A549 (cell line): ENCODE results near the gene SLCO4C1. TPM values are rescaled to one million over a fixed set of nuclear protein-coding genes. Genes with fewer than 3 reads are reported as not detected.

Source experiments
- ATAC-seq, 2 experiments: fragments of 200-7000 bp in 1 of 2; fragments of >200 bp in 1 of 2; cut with Nextera tagmentation in 1 of 2; cut with Tn5 transposase in 1 of 2; 3 replicates each; pipeline versions ENCODE4 v1.8.0 to v1.9.1; 2018 to 2020; ENCODE audit warnings: mild to moderate bottlenecking in 1 of 2, moderate library complexity in 1 of 2
- CTCF ChIA-PET: fragments of 300-600 bp; sonication (Branson Sonifier 250); formaldehyde crosslinking; extraction: SDS; loops from one replicate; lab custom pipeline; 2021; ENCODE audit warnings: antibody characterized with exemption, inconsistent platforms; lab: Yijun Ruan, JAX
- POLR2A ChIA-PET: fragments of 350-600 bp; formaldehyde crosslinking; extraction: SDS; loops from one replicate; lab custom pipeline; 2021; ENCODE audit warnings: antibody characterized with exemption, inconsistent platforms; lab: Yijun Ruan, JAX
- DNase-seq, 2 experiments: peaks; one replicate each; pipeline versions ENCODE4 v3.0.0 to v3.0.0-alpha.2; 2011 to 2016; ENCODE audit warnings: low read depth in 1 of 2, low spot score in 1 of 2
- FAIRE-seq: peaks from 2 replicates; lab custom pipeline; 2011; peaks lifted over from hg19 to GRCh38; lab: Jason Lieb, UNC
- H3K27ac ChIP-seq, 2 experiments: fragments of >200 bp; sonication (Bioruptor Twin); formaldehyde crosslinking; 3 replicates each; pipeline ENCODE4 v1.5.1; 2016 to 2017
- H3K4me1 ChIP-seq: fragments of >200 bp; sonication (Bioruptor Twin); formaldehyde crosslinking; 3 replicates; pipeline ENCODE4 v1.6.1; 2016
- H3K4me2 ChIP-seq: fragments of >200 bp; sonication (Bioruptor Twin); formaldehyde crosslinking; 3 replicates; pipeline ENCODE4 v1.6.1; 2016
- H3K4me3 ChIP-seq: fragments of >200 bp; sonication (Bioruptor Twin); formaldehyde crosslinking; 3 replicates; pipeline ENCODE4 v1.5.1; 2016
- H3K9me3 ChIP-seq: fragments of >200 bp; sonication (Bioruptor Twin); formaldehyde crosslinking; 3 replicates; pipeline ENCODE4 v1.6.1; 2016
- CHD2 ChIP-seq: fragments of 150-350 bp; IDR thresholded peaks from 2 replicates; pipeline ENCODE4 v1.6.1; 2014; ENCODE audit warnings: low read length; ENCODE audit not compliant: partially characterized antibody
- EHF ChIP-seq: fragments of 250-450 bp; sonication (Bioruptor Pico); IDR thresholded peaks from 2 replicates; pipeline ENCODE4 v1.5.0; 2020; ENCODE audit warnings: mild to moderate bottlenecking
- ESRRA ChIP-seq: fragments of 150-350 bp; IDR thresholded peaks from 2 replicates; pipeline ENCODE4 v1.6.1; 2014; ENCODE audit warnings: mild to moderate bottlenecking, low read length, borderline replicate concordance
- HEYL ChIP-seq: fragments of 250-450 bp; sonication (Bioruptor Pico); IDR thresholded peaks from 2 replicates; pipeline ENCODE4 v1.8.0; 2021; ENCODE audit warnings: mild to moderate bottlenecking, moderate library complexity
- JUN ChIP-seq, 2 experiments: fragments of >200 bp; sonication (Bioruptor Twin); formaldehyde crosslinking; IDR thresholded peaks; 2 replicates in 1 of 2; 3 replicates in 1 of 2; pipeline ENCODE4 v1.6.1; 2016 to 2017
- JUNB ChIP-seq: fragments of >200 bp; sonication (Bioruptor Twin); formaldehyde crosslinking; IDR thresholded peaks from 2 replicates; pipeline ENCODE4 v1.6.1; 2016
- MYC ChIP-seq: IDR thresholded peaks from 2 replicates; pipeline ENCODE4 v1.6.1; 2012; ENCODE audit warnings: mild to moderate bottlenecking, inconsistent platforms, low read length, improper control_type of control experiment, borderline replicate concordance
- NR3C1 ChIP-seq: fragments of >200 bp; sonication (Bioruptor Twin); formaldehyde crosslinking; IDR thresholded peaks from 3 replicates; pipeline ENCODE4 v1.6.1; 2017
- RAD21 ChIP-seq, 2 experiments: fragments of >200 bp in 1 of 2; sonication (Bioruptor Twin) in 1 of 2; formaldehyde crosslinking in 1 of 2; IDR thresholded peaks in 1 of 2; conservative IDR thresholded peaks in 1 of 2; 2 replicates in 1 of 2; 3 replicates in 1 of 2; pipeline ENCODE4 v1.6.1; 2012 to 2018; ENCODE audit warnings: inconsistent platforms in 1 of 2
- SMC3 ChIP-seq: fragments of >200 bp; sonication (Bioruptor Twin); formaldehyde crosslinking; IDR thresholded peaks from 3 replicates; pipeline ENCODE4 v1.6.1; 2018; ENCODE audit warnings: inconsistent platforms
- SREBF2 ChIP-seq: fragments of 450-650 bp; IDR thresholded peaks from 2 replicates; pipeline ENCODE4 v1.6.1; 2014; ENCODE audit warnings: mild to moderate bottlenecking, moderate library complexity
- ZC3H11A ChIP-seq: fragments of 450-650 bp; IDR thresholded peaks from 2 replicates; pipeline ENCODE4 v1.6.1; 2014; ENCODE audit warnings: antibody characterized with exemption, mild to moderate bottlenecking
- ZSCAN20 ChIP-seq: fragments of 250-450 bp; sonication (Bioruptor Pico); IDR thresholded peaks from 2 replicates; pipeline ENCODE4 v1.8.0; 2022; ENCODE audit warnings: mild to moderate bottlenecking, moderate library complexity
- WGBS: methylation state at CpG from one replicate; pipeline ENCODE4 v1.1.6; 2017; ENCODE audit errors: missing lambda C conversion rate; 5-methylcytosine and 5-hydroxymethylcytosine counted together
- polyA plus RNA-seq, 4 experiments: library from polyadenylated mRNA; depleted of rRNA in 3 of 4; stranded (reverse); fragments of >200 nt; fragmentation: RNase III in 1 of 4; extraction: RNeasy Plus Mini Kit Qiagen cat#74134 plus additional on column Dnase treatment in 1 of 4; gene quantifications; 2 replicates in 3 of 4; 3 replicates in 1 of 4; pipeline ENCODE4 v1.2.3, GENCODE V29; 2011 to 2017
- TF ChIP-seq, protein P1 (sequence below): fragments of 200-600 bp; sonication (generic); IDR thresholded peaks from 2 replicates; pipeline ENCODE4 v1.6.1; 2016; ENCODE audit warnings: antibody characterized with exemption, mild to moderate bottlenecking, moderate library complexity
- TF ChIP-seq, protein P2 (sequence below): fragments of 250-450 bp; sonication (Bioruptor Pico); IDR thresholded peaks from 2 replicates; pipeline ENCODE4 v1.5.0; 2021; ENCODE audit warnings: mild to moderate bottlenecking, moderate library complexity, borderline replicate concordance
- TF ChIP-seq, protein P3 (sequence below): fragments of >200 bp; sonication (Bioruptor Twin); formaldehyde crosslinking; IDR thresholded peaks from 2 replicates; pipeline ENCODE4 v1.6.1; 2016
- TF ChIP-seq, protein P4 (sequence below): fragments of 150-350 bp; IDR thresholded peaks from 2 replicates; pipeline ENCODE4 v1.6.1; 2014; ENCODE audit warnings: low read depth, mild to moderate bottlenecking, low read length
- TF ChIP-seq, protein P5 (sequence below): fragments of >200 bp; sonication (Bioruptor Twin); formaldehyde crosslinking; IDR thresholded peaks from 3 replicates; pipeline ENCODE4 v1.5.1; 2016

Gene SLCO4C1
- polyA plus RNA-seq, 2 of the 4 experiments (the other 2 are of a cell fraction), result 0.06 to 0.10 TPM

DNA sequence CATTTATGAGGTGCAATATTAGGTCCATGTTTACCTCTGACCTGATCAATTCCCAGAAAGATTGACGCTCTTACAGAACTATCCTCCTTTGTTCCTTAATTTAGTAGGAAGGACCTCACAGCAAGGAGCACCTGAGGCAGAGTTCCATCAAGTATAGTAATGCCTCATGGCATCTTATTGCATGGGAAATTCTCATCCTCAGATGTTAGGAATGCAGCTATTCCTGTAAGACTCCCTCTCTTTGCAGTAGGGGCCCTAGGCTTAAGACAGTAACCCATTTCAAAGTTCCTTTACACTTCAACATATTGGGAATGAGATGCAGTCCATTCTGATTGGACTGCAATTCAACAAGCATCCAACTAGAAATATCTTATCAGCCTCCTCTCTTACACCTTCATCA lies 69.8 kb downstream of the SLCO4C1 start:
- 54% methylated on average over 1 of the region's 1 CpG for WGBS
- no peak overlapping the region for H3K4me3 ChIP-seq
- FAIRE-seq (no peak), DNase-seq (no peak), ATAC-seq (no peak)
- CTCF ChIA-PET, result no interaction called here
- no peaks in the 10 kb centered on the region for H3K9me3 ChIP-seq
- TF ChIP-seq JUN (IDR thresholded peaks at IDR 0.05) (no peak), JUNB (no peak), EHF (CRISPR knock-in tag) (no peak), MYC (no peak), SREBF2 (no peak), NR3C1 (no peak), ZC3H11A (no peak), ZSCAN20 (no peak), ESRRA (no peak)
- TF ChIP-seq, protein P1, sequence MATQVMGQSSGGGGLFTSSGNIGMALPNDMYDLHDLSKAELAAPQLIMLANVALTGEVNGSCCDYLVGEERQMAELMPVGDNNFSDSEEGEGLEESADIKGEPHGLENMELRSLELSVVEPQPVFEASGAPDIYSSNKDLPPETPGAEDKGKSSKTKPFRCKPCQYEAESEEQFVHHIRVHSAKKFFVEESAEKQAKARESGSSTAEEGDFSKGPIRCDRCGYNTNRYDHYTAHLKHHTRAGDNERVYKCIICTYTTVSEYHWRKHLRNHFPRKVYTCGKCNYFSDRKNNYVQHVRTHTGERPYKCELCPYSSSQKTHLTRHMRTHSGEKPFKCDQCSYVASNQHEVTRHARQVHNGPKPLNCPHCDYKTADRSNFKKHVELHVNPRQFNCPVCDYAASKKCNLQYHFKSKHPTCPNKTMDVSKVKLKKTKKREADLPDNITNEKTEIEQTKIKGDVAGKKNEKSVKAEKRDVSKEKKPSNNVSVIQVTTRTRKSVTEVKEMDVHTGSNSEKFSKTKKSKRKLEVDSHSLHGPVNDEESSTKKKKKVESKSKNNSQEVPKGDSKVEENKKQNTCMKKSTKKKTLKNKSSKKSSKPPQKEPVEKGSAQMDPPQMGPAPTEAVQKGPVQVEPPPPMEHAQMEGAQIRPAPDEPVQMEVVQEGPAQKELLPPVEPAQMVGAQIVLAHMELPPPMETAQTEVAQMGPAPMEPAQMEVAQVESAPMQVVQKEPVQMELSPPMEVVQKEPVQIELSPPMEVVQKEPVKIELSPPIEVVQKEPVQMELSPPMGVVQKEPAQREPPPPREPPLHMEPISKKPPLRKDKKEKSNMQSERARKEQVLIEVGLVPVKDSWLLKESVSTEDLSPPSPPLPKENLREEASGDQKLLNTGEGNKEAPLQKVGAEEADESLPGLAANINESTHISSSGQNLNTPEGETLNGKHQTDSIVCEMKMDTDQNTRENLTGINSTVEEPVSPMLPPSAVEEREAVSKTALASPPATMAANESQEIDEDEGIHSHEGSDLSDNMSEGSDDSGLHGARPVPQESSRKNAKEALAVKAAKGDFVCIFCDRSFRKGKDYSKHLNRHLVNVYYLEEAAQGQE, result no peak
- TF ChIP-seq, protein P2, sequence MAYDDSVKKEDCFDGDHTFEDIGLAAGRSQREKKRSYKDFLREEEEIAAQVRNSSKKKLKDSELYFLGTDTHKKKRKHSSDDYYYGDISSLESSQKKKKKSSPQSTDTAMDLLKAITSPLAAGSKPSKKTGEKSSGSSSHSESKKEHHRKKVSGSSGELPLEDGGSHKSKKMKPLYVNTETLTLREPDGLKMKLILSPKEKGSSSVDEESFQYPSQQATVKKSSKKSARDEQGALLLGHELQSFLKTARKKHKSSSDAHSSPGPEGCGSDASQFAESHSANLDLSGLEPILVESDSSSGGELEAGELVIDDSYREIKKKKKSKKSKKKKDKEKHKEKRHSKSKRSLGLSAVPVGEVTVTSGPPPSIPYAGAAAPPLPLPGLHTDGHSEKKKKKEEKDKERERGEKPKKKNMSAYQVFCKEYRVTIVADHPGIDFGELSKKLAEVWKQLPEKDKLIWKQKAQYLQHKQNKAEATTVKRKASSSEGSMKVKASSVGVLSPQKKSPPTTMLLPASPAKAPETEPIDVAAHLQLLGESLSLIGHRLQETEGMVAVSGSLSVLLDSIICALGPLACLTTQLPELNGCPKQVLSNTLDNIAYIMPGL, result no peak
- TF ChIP-seq, protein P3, sequence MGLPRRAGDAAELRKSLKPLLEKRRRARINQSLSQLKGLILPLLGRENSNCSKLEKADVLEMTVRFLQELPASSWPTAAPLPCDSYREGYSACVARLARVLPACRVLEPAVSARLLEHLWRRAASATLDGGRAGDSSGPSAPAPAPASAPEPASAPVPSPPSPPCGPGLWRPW, result no peak
- no peaks in the 10 kb centered on the region for H3K4me1 ChIP-seq
- H3K27ac ChIP-seq, result no peak overlapping the region
- H3K4me2 ChIP-seq, result no peak overlapping the region
- POLR2A ChIA-PET, result no interaction called here

DNA sequence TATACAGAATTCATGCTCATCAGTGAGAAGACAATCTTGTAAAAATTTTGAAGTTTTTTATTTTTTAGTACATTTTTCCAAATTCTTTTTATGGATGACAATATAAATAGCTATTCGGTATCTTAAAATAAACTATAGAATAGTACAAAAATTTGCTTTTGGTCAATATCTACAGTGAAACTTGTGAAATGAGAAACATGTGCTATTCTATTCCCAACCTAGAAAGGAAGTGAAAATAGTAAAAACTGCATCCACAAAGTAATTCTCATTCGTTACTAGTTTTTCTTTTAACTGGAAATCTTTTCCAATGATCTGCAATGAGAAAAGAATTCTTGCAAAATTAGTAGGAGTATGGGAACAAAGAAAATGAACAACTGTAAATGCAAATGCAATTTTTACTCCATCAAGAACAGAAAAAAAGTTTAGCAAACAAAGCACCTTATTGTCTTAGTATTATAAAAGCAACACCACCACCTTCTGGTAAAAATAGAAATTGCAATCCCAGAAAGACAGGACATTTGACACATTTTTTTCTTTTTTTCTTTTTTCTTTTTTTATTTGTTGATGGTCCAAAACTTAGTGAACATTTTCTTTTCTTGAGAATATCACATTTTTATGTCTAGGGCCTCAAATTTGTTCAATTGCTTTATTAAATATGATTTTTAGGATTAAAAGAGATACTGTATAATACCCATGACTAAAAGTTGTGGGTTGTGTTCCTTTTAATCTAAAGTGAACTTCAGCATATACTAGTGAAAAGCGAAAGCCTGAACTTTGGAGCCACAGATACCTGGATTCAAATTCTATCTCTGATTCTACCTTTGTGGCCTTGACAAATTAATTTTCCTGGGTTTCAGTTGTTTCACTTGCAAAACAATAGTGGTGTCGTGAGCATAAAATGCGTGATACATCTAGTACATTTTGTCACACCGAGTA lies 72.3 kb downstream of the SLCO4C1 start:
- Histone ChIP-seq H3K4me3 (no peak overlapping the region), H3K4me2 (no peak overlapping the region), H3K4me1 (no peaks in the 10 kb centered on the region), H3K9me3 (no peaks in the 10 kb centered on the region), H3K27ac (no peak overlapping the region)
- CTCF ChIA-PET, result no interaction called here
- 40% methylated on average over 6 of the region's 6 CpGs for WGBS
- DNase-seq (peak in 1 of 2 experiments; percentile 45), FAIRE-seq (no peak), ATAC-seq (no peak; a peak in 1 of 6 replicates)
- TF ChIP-seq RAD21 (conservative IDR thresholded peaks at IDR 0.05 in 1 of 2, IDR thresholded peaks at IDR 0.05 in 1 of 2) (peak; percentile 62 to 65), CHD2 (no peak), SMC3 (peak; percentile 45; the same call in 2 of the 3 replicates), HEYL (no peak)
- TF ChIP-seq, protein P4, sequence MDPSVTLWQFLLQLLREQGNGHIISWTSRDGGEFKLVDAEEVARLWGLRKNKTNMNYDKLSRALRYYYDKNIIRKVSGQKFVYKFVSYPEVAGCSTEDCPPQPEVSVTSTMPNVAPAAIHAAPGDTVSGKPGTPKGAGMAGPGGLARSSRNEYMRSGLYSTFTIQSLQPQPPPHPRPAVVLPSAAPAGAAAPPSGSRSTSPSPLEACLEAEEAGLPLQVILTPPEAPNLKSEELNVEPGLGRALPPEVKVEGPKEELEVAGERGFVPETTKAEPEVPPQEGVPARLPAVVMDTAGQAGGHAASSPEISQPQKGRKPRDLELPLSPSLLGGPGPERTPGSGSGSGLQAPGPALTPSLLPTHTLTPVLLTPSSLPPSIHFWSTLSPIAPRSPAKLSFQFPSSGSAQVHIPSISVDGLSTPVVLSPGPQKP, result no peak
- TF ChIP-seq, protein P5, sequence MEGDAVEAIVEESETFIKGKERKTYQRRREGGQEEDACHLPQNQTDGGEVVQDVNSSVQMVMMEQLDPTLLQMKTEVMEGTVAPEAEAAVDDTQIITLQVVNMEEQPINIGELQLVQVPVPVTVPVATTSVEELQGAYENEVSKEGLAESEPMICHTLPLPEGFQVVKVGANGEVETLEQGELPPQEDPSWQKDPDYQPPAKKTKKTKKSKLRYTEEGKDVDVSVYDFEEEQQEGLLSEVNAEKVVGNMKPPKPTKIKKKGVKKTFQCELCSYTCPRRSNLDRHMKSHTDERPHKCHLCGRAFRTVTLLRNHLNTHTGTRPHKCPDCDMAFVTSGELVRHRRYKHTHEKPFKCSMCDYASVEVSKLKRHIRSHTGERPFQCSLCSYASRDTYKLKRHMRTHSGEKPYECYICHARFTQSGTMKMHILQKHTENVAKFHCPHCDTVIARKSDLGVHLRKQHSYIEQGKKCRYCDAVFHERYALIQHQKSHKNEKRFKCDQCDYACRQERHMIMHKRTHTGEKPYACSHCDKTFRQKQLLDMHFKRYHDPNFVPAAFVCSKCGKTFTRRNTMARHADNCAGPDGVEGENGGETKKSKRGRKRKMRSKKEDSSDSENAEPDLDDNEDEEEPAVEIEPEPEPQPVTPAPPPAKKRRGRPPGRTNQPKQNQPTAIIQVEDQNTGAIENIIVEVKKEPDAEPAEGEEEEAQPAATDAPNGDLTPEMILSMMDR, result peak; percentile 62
- POLR2A ChIA-PET, result no interaction called here
